ENCODE data around the gene NAA16. TPM values are rescaled to one million over a fixed set of nuclear protein-coding genes. Genes with fewer than 3 reads are reported as not detected.

Gene NAA16
- total RNA-seq, 1 experiment from 2014 or later: 32.4 TPM

GRCh38 chr13:41365631-41366030, 54.6 kb downstream of the NAA16 start:
- peaks cover 40% of the 10 kb centered on the region for H3K36me3 Mint-ChIP-seq (ENCODE audit: insufficient read depth, unreplicated experiment)
- peaks cover 9% of the 10 kb centered on the region for H3K9me3 Mint-ChIP-seq (ENCODE audit: unreplicated experiment)
- Histone ChIP-seq H3K4me1 (0 out of 2 replicates have a peak, but pooled peaks cover 5% of the 10 kb centered on the region), H3K36me3 (ENCODE audit: control insufficient read depth, insufficient read depth, low read length) (no peaks in the 10 kb centered on the region; the same call in 1 of the 2 replicates), H3K27me3 (replicated peaks; ENCODE audit: control insufficient read depth, insufficient read depth, low read length) (no peaks in the 10 kb centered on the region), H3K9me3 (no peaks in the 10 kb centered on the region), H3K4me3 (ENCODE audit: low read depth, low read length) (no peak overlapping the region)
- POLR2A ChIA-PET: no interaction called here
- BruUV-seq (replicated peaks): no TSS peak
- TF ChIP-seq, protein P1, sequence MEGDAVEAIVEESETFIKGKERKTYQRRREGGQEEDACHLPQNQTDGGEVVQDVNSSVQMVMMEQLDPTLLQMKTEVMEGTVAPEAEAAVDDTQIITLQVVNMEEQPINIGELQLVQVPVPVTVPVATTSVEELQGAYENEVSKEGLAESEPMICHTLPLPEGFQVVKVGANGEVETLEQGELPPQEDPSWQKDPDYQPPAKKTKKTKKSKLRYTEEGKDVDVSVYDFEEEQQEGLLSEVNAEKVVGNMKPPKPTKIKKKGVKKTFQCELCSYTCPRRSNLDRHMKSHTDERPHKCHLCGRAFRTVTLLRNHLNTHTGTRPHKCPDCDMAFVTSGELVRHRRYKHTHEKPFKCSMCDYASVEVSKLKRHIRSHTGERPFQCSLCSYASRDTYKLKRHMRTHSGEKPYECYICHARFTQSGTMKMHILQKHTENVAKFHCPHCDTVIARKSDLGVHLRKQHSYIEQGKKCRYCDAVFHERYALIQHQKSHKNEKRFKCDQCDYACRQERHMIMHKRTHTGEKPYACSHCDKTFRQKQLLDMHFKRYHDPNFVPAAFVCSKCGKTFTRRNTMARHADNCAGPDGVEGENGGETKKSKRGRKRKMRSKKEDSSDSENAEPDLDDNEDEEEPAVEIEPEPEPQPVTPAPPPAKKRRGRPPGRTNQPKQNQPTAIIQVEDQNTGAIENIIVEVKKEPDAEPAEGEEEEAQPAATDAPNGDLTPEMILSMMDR (IDR thresholded peaks at IDR 0.05; ENCODE audit: insufficient read depth in 1 of 2, low read depth in 1 of 2, low read length in 1 of 2, severe bottlenecking in 1 of 2, unreplicated experiment in 1 of 2): no peak
- no peaks in the 10 kb centered on the region for H3K27me3 Mint-ChIP-seq (ENCODE audit: insufficient read depth, unreplicated experiment)
- intact Hi-C loops (cut with micrococcal nuclease; ENCODE audit: unreplicated experiment): no loop called here
- no peak overlapping the region for H3K4me3 Mint-ChIP-seq (ENCODE audit: unreplicated experiment)
- CTCF ChIA-PET: no interaction called here
- peaks cover 12% of the 10 kb centered on the region for H3K4me1 Mint-ChIP-seq (ENCODE audit: low read depth, unreplicated experiment)
- H3K27ac Mint-ChIP-seq (ENCODE audit: unreplicated experiment): no peak overlapping the region
- no peak for DNase-seq

- no peak for DNase-seq
- no peak overlapping the region for H3K27ac Mint-ChIP-seq (ENCODE audit: unreplicated experiment)
- no peaks in the 10 kb centered on the region for H3K4me1 Mint-ChIP-seq (ENCODE audit: low read depth, unreplicated experiment)
- CTCF ChIA-PET: no interaction called here
- TF ChIP-seq, protein P1 (IDR thresholded peaks at IDR 0.05; ENCODE audit: insufficient read depth in 1 of 2, low read depth in 1 of 2, low read length in 1 of 2, severe bottlenecking in 1 of 2, unreplicated experiment in 1 of 2): no peak
- intact Hi-C loops (cut with micrococcal nuclease; ENCODE audit: unreplicated experiment): no loop called here
- H3K27me3 ChIP-seq (replicated peaks; ENCODE audit: control insufficient read depth, insufficient read depth, low read length): no peaks in the 10 kb centered on the region
- peaks cover 9% of the 10 kb centered on the region for H3K9me3 Mint-ChIP-seq (ENCODE audit: unreplicated experiment)
- H3K36me3 Mint-ChIP-seq (ENCODE audit: insufficient read depth, unreplicated experiment): peaks cover 67% of the 10 kb centered on the region
- no peak overlapping the region for H3K4me3 Mint-ChIP-seq (ENCODE audit: unreplicated experiment)
- H3K27me3 Mint-ChIP-seq (ENCODE audit: insufficient read depth, unreplicated experiment): no peaks in the 10 kb centered on the region
- peaks cover 2% of the 10 kb centered on the region for H3K36me3 ChIP-seq (ENCODE audit: control insufficient read depth, insufficient read depth, low read length)
- H3K9me3 ChIP-seq: no peaks in the 10 kb centered on the region
- POLR2A ChIA-PET: no interaction called here
- H3K4me3 ChIP-seq (ENCODE audit: low read depth, low read length): no peak overlapping the region
- H3K4me1 ChIP-seq: no peaks in the 10 kb centered on the region
- BruUV-seq (replicated peaks): no TSS peak
Observed at GRCh38 chr13:41370736-41371135, 59.7 kb downstream of the NAA16 start.

- Histone ChIP-seq H3K36me3 (ENCODE audit: control insufficient read depth, insufficient read depth, low read length) (no peaks in the 10 kb centered on the region; the same call in 1 of the 2 replicates), H3K4me3 (ENCODE audit: low read depth, low read length) (no peak overlapping the region), H3K27me3 (replicated peaks; ENCODE audit: control insufficient read depth, insufficient read depth, low read length) (no peaks in the 10 kb centered on the region), H3K4me1 (no peaks in the 10 kb centered on the region), H3K9me3 (no peaks in the 10 kb centered on the region)
- Mint-ChIP-seq H3K27ac (ENCODE audit: unreplicated experiment) (no peak overlapping the region), H3K36me3 (ENCODE audit: insufficient read depth, unreplicated experiment) (peaks cover 29% of the 10 kb centered on the region), H3K9me3 (ENCODE audit: unreplicated experiment) (no peaks in the 10 kb centered on the region), H3K27me3 (ENCODE audit: insufficient read depth, unreplicated experiment) (no peaks in the 10 kb centered on the region), H3K4me3 (ENCODE audit: unreplicated experiment) (no peak overlapping the region), H3K4me1 (ENCODE audit: low read depth, unreplicated experiment) (no peaks in the 10 kb centered on the region)
- TF ChIP-seq, protein P1 (IDR thresholded peaks at IDR 0.05; ENCODE audit: insufficient read depth in 1 of 2, low read depth in 1 of 2, low read length in 1 of 2, severe bottlenecking in 1 of 2, unreplicated experiment in 1 of 2): no peak
- no peak for DNase-seq
- BruUV-seq (replicated peaks): no TSS peak
- POLR2A ChIA-PET: no interaction called here
- CTCF ChIA-PET: no interaction called here
- intact Hi-C loops (cut with micrococcal nuclease; ENCODE audit: unreplicated experiment): no loop called here
Observed at GRCh38 chr13:41377446-41377845, 66.4 kb downstream of the NAA16 start.

Data from Caco-2 (cell line).